Trophoblast cell (in vitro differentiated cells and primary cell): ENCODE measurements around the gene ZNF296.

ENCODE experiments used
- DNase-seq, 2 donors: peaks; one replicate each; pipeline ENCODE4 v3.0.0-alpha.2; 2016
- H2AFZ ChIP-seq: 2 replicates; pipeline ENCODE4 v1.6.1; 2013; ENCODE audit warnings: low read length, moderate library complexity, mild to moderate bottlenecking; ENCODE audit not compliant: insufficient read depth, poor library complexity
- H2AK5ac ChIP-seq: 2 replicates; pipeline ENCODE4 v1.6.1; 2013; ENCODE audit warnings: mild to moderate bottlenecking, low read length
- H2BK120ac ChIP-seq: 2 replicates; pipeline ENCODE4 v1.6.1; 2013; ENCODE audit warnings: low read length, mild to moderate bottlenecking, moderate library complexity; ENCODE audit not compliant: insufficient read depth, poor library complexity
- H2BK12ac ChIP-seq: 2 replicates; pipeline ENCODE4 v1.6.1; 2013; ENCODE audit warnings: mild to moderate bottlenecking, low read length, moderate library complexity
- H2BK5ac ChIP-seq: 2 replicates; pipeline ENCODE4 v1.6.1; 2013; ENCODE audit warnings: low read length, low read depth, moderate library complexity, mild to moderate bottlenecking; ENCODE audit not compliant: poor library complexity
- H3K14ac ChIP-seq: 2 replicates; pipeline ENCODE4 v1.6.1; 2013; ENCODE audit warnings: mild to moderate bottlenecking, low read length
- H3K18ac ChIP-seq: 2 replicates; pipeline ENCODE4 v1.6.1; 2013; ENCODE audit warnings: mild to moderate bottlenecking, low read length
- H3K23ac ChIP-seq: 2 replicates; pipeline ENCODE4 v1.6.1; 2013; ENCODE audit warnings: low read length
- H3K27ac ChIP-seq: 2 replicates; pipeline ENCODE4 v1.5.1; 2013; ENCODE audit warnings: low read depth, mild to moderate bottlenecking, inconsistent platforms, low read length, moderate library complexity
- H3K27me3 ChIP-seq: 2 replicates; pipeline ENCODE4 v1.6.1; 2013; ENCODE audit warnings: inconsistent platforms, mild to moderate bottlenecking, low read length, moderate library complexity; ENCODE audit not compliant: insufficient read depth
- H3K36me3 ChIP-seq, 2 experiments: 1 replicate in 1 of 2; 2 replicates in 1 of 2; pipeline ENCODE4 v1.6.1; 2013; ENCODE audit warnings: low read length in 2 of 2, mild to moderate bottlenecking in 2 of 2, moderate library complexity in 1 of 2; ENCODE audit not compliant: insufficient read depth in 2 of 2, control insufficient read depth in 1 of 2
- H3K4ac ChIP-seq: 2 replicates; pipeline ENCODE4 v1.6.1; 2013; ENCODE audit warnings: low read depth, mild to moderate bottlenecking, low read length, moderate library complexity
- H3K4me1 ChIP-seq, 2 experiments: 1 replicate in 1 of 2; 2 replicates in 1 of 2; pipeline ENCODE4 v1.6.1; 2013; ENCODE audit warnings: low read length in 2 of 2, mild to moderate bottlenecking in 2 of 2, moderate library complexity in 1 of 2; ENCODE audit not compliant: insufficient read depth in 2 of 2, control insufficient read depth in 1 of 2
- H3K4me2 ChIP-seq: 2 replicates; pipeline ENCODE4 v1.6.1; 2013; ENCODE audit warnings: inconsistent platforms, mild to moderate bottlenecking, low read length, moderate library complexity
- H3K4me3 ChIP-seq: 2 replicates; pipeline ENCODE4 v1.5.1; 2013; ENCODE audit warnings: mild to moderate bottlenecking, low read depth, low read length, inconsistent platforms
- H3K79me1 ChIP-seq: one replicate; pipeline ENCODE4 v1.6.1; 2013; ENCODE audit warnings: low read length
- H3K79me2 ChIP-seq: 2 replicates; pipeline ENCODE4 v1.6.1; 2013; ENCODE audit warnings: low read length, mild to moderate bottlenecking; ENCODE audit not compliant: control insufficient read depth, insufficient read depth, poor library complexity
- H3K9ac ChIP-seq: 2 replicates; pipeline ENCODE4 v1.6.1; 2013; ENCODE audit warnings: mild to moderate bottlenecking, low read length
- H3K9me3 ChIP-seq: 2 replicates; pipeline ENCODE4 v1.6.1; 2013; ENCODE audit warnings: low read depth, mild to moderate bottlenecking, control low read depth, inconsistent platforms, low read length; ENCODE audit not compliant: insufficient read depth
- H4K12ac ChIP-seq: 2 replicates; pipeline ENCODE4 v1.6.1; 2013; ENCODE audit warnings: low read depth, mild to moderate bottlenecking, low read length, moderate library complexity
- H4K8ac ChIP-seq: 2 replicates; pipeline ENCODE4 v1.6.1; 2013; ENCODE audit warnings: low read depth, mild to moderate bottlenecking, low read length, moderate library complexity
- H4K91ac ChIP-seq: one replicate; pipeline ENCODE4 v1.6.1; 2013; ENCODE audit warnings: low read depth, mild to moderate bottlenecking, low read length, moderate library complexity
- WGBS: extraction: QIAGEN DNeasy Blood & Tissue Kit; methylation state at CpG from one replicate; pipeline ENCODE4 v1.1.7; 2013; ENCODE audit warnings: missing lambda C conversion rate; ENCODE audit not compliant: insufficient read length, insufficient coverage; ENCODE audit errors: extremely low coverage; 5-methylcytosine and 5-hydroxymethylcytosine counted together

ZNF296 gene

DNA sequence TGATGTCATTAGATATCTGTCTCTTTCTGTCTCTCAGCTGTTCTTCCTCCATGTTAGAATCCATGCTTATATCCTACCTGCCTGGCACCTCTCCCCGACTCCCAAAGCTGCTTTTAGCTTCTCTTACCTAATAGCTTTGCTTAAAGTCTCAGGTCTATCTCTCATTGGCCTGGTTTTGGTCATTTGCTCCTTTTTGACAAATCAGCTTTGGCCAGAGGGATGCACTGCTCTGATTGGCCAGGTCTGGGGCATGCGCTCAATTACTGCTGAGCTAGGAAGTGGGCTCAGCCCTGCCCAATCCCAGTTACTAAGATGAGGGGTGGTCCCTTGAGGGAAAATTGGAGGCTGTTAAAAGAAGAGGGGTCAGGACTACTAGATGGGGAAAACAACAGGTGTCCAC lies 48.9 kb downstream of the ZNF296 start:
- DNase-seq: no peak
- Histone ChIP-seq H3K9me3 (peaks cover 1% of the 10 kb centered on the region), H3K18ac (no peak overlapping the region), H3K27ac (no peak overlapping the region), H2BK5ac (no peak overlapping the region), H2AFZ (no peak overlapping the region), H4K8ac (no peak overlapping the region), H3K9ac (no peak overlapping the region), H2BK12ac (no peak overlapping the region), H3K14ac (no peak overlapping the region), H4K12ac (no peak overlapping the region), H2AK5ac (no peak overlapping the region), H3K79me2 (no peaks in the 10 kb centered on the region), H3K79me1 (no peaks in the 10 kb centered on the region), H3K4me1 (no peaks in the 10 kb centered on the region), H2BK120ac (no peak overlapping the region), H3K36me3 (peaks cover 6 to 8% of the 10 kb centered on the region in 2 experiments), H3K4ac (no peak overlapping the region), H4K91ac (no peak overlapping the region), H3K27me3 (no peaks in the 10 kb centered on the region), H3K23ac (no peak overlapping the region), H3K4me2 (no peak overlapping the region), H3K4me3 (no peak overlapping the region)
- WGBS: no CpG with 5 or more reads among the region's 2 CpGs

DNA sequence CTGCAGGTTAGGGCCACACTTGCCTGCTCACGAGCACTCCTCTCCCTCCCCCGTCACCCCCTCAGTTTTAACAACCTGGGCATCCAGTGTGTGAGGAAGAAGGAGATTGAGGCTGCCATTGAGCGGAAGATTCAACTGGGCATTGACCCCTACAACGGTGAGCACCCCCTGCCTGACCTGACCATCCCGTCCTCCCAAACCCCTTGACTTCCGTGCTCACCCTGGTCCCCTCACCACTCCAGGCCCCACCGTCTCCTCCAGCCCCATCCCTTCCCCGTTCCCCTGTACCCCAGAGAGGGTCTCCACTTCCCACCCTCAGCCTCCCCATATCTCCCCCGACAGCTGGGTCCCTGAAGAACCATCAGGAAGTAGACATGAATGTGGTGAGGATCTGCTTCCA lies 51.0 kb downstream of the ZNF296 start:
- Histone ChIP-seq H3K23ac (no peak overlapping the region), H3K4me2 (no peak overlapping the region), H3K36me3 (peaks cover 6% of the 10 kb centered on the region in 2 experiments), H3K18ac (no peak overlapping the region), H3K4me1 (no peaks in the 10 kb centered on the region), H4K91ac (no peak overlapping the region), H4K12ac (no peak overlapping the region), H2BK12ac (no peak overlapping the region), H3K9me3 (peaks cover 1% of the 10 kb centered on the region), H3K9ac (no peak overlapping the region), H2AFZ (no peak overlapping the region), H3K4ac (no peak overlapping the region), H3K79me1 (no peaks in the 10 kb centered on the region), H2AK5ac (no peak overlapping the region), H3K4me3 (no peak overlapping the region), H3K27ac (no peak overlapping the region), H4K8ac (no peak overlapping the region), H3K27me3 (no peaks in the 10 kb centered on the region), H3K79me2 (no peaks in the 10 kb centered on the region), H2BK5ac (no peak overlapping the region), H2BK120ac (no peak overlapping the region), H3K14ac (no peak overlapping the region)
- no peak for DNase-seq
- no CpG with 5 or more reads among the region's 9 CpGs for WGBS

DNA sequence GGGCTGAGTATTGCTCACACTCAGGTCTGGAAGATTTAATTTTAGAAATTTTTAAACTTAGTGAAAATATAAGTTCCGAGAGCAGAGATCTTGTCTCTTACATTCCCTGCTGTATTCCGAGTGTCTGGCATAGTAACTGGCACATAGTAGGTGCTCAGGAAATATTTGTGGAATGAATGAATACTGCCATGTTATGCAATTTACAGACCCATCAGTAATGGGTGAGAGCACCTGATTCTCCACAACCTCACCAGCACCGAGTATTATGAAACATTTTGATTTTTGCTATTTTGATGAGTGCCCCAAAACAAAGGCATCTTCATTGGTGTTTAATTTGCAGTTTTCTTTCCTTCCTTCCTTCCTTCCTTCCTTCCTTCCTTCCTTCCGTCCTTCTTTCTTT lies 53.2 kb downstream of the ZNF296 start:
- H3K4me3 ChIP-seq: no peak overlapping the region
- no peak overlapping the region for H3K14ac ChIP-seq
- H4K12ac ChIP-seq: no peak overlapping the region
- H3K79me1 ChIP-seq: no peaks in the 10 kb centered on the region
- H3K9ac ChIP-seq: no peak overlapping the region
- H3K79me2 ChIP-seq: no peaks in the 10 kb centered on the region
- no peak overlapping the region for H3K4ac ChIP-seq
- no peak overlapping the region for H3K4me2 ChIP-seq
- H2AFZ ChIP-seq: no peak overlapping the region
- no peak overlapping the region for H3K18ac ChIP-seq
- no CpG with 5 or more reads among the region's 4 CpGs for WGBS
- H2BK120ac ChIP-seq: no peak overlapping the region
- no peak overlapping the region for H2AK5ac ChIP-seq
- H3K27ac ChIP-seq: no peak overlapping the region
- H3K23ac ChIP-seq: no peak overlapping the region
- no peak overlapping the region for H4K91ac ChIP-seq
- H3K9me3 ChIP-seq: peaks cover 1% of the 10 kb centered on the region
- DNase-seq: no peak
- no peaks in the 10 kb centered on the region for H3K4me1 ChIP-seq
- H2BK12ac ChIP-seq: no peak overlapping the region
- no peak overlapping the region for H4K8ac ChIP-seq
- H3K36me3 ChIP-seq: peaks cover 0 to 2% of the 10 kb centered on the region in 2 experiments
- no peak overlapping the region for H2BK5ac ChIP-seq
- no peaks in the 10 kb centered on the region for H3K27me3 ChIP-seq

DNA sequence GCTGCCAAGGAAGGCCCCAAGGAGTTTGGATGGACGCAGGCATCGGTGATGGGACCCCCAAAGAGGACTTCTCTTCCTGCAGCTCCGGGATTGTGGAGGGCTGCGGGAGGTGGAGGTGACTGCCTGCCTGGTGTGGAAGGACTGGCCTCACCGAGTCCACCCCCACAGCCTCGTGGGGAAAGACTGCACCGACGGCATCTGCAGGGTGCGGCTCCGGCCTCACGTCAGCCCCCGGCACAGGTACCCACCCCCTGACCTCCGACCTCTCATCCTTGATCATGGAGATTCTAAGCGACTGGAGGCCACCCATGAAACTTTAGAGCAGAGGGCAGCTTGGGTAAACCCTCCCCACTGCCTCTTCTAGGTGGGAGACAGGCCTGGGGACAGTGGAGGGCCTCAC lies 54.3 kb downstream of the ZNF296 start:
- no peak for DNase-seq
- Histone ChIP-seq H4K12ac (no peak overlapping the region), H4K91ac (no peak overlapping the region), H4K8ac (no peak overlapping the region), H3K9me3 (no peaks in the 10 kb centered on the region), H2AFZ (no peak overlapping the region), H3K4me3 (no peak overlapping the region), H3K23ac (no peak overlapping the region), H2BK12ac (no peak overlapping the region), H3K27me3 (no peaks in the 10 kb centered on the region), H3K27ac (no peak overlapping the region), H3K14ac (no peak overlapping the region), H3K4me2 (no peak overlapping the region), H2AK5ac (no peak overlapping the region), H3K79me1 (no peaks in the 10 kb centered on the region), H2BK5ac (no peak overlapping the region), H3K4ac (no peak overlapping the region), H2BK120ac (no peak overlapping the region), H3K79me2 (no peaks in the 10 kb centered on the region), H3K36me3 (no peaks in the 10 kb centered on the region), H3K18ac (no peak overlapping the region), H3K4me1 (no peaks in the 10 kb centered on the region), H3K9ac (no peak overlapping the region)
- no CpG with 5 or more reads among the region's 14 CpGs for WGBS
